Activated T-helper 2 cell treated with anti-CD3 and anti-CD28 coated beads, Interferon-gamma antibody, Interleukin-2, Interleukin-4, amounts not matched to agents 10 μg/mL and 5 μg/mL and 100 μg/mL, durations not matched to agents 14 hours and 24 hours and 36 hours (primary cell): ENCODE measurements around the gene MAP2. TPM values are rescaled to one million over a fixed set of nuclear protein-coding genes. Genes with fewer than 3 reads are reported as not detected.

Experiments
- DNase-seq: peaks from one replicate; pipeline ENCODE4 v3.0.0; 2021; ENCODE audit warnings: low spot score
- H3K27ac Mint-ChIP-seq: one replicate; pipeline ENCODE4 v1.8.0; 2021; ENCODE audit warnings: mixed read lengths
- H3K27me3 Mint-ChIP-seq: one replicate; pipeline ENCODE4 v1.8.0; 2021; ENCODE audit warnings: low read depth, mixed read lengths
- H3K36me3 Mint-ChIP-seq: one replicate; pipeline ENCODE4 v1.8.0; 2021; ENCODE audit warnings: low read depth, mixed read lengths
- H3K4me1 Mint-ChIP-seq: one replicate; pipeline ENCODE4 v1.8.0; 2021; ENCODE audit warnings: low read depth, mixed read lengths
- H3K4me3 Mint-ChIP-seq: one replicate; pipeline ENCODE4 v1.8.0; 2021; ENCODE audit warnings: low read depth, mild to moderate bottlenecking, moderate library complexity, mixed read lengths
- H3K9me3 Mint-ChIP-seq: one replicate; pipeline ENCODE4 v1.8.0; 2021; ENCODE audit warnings: mixed read lengths
- intact Hi-C: fragments of 100-400 bp; cut with micrococcal nuclease; formaldehyde crosslinking; loops from one replicate; pipeline ENCODE4 v1.15.1; 2023
- total RNA-seq: library from RNA; stranded (reverse); gene quantifications from 2 replicates; pipeline ENCODE4 v1.2.3, GENCODE V29; 2022

Gene MAP2
- total RNA-seq, 1 donor from 2014 or later: not detected

GRCh38 chr2:209637293-209637692 is 213.4 kb downstream of the MAP2 start:
- Mint-ChIP-seq H3K4me1 (no peaks in the 10 kb centered on the region), H3K36me3 (no peaks in the 10 kb centered on the region), H3K9me3 (no peaks in the 10 kb centered on the region), H3K4me3 (no peak overlapping the region), H3K27me3 (no peaks in the 10 kb centered on the region), H3K27ac (no peak overlapping the region)
- DNase-seq: no peak
- intact Hi-C loops: no loop called here

GRCh38 chr2:209638346-209638745 is 214.5 kb downstream of the MAP2 start:
- H3K36me3 Mint-ChIP-seq: no peaks in the 10 kb centered on the region
- H3K27me3 Mint-ChIP-seq: no peaks in the 10 kb centered on the region
- H3K9me3 Mint-ChIP-seq: no peaks in the 10 kb centered on the region
- DNase-seq: no peak
- intact Hi-C loops: no loop called here
- peaks cover 2% of the 10 kb centered on the region for H3K4me1 Mint-ChIP-seq
- H3K4me3 Mint-ChIP-seq: no peak overlapping the region
- H3K27ac Mint-ChIP-seq: no peak overlapping the region

DNA sequence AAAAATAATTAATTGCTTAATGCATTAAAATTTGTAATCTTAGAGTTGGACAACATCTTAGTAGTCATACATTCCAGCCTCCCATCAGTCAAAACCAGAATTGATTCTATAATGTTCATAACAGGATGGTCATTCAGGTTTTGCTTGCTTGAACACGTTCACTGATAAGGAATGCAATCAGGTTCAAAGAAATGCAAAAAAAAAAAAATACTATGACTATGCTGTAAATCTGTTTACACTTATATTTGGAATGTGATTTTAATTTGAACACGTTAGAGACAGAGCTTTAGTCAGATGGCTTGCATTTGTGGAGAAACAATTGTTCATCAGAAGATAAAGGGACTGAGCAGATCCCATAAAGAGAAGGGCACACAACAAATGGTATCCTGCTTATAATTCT is 216.5 kb downstream of the MAP2 start:
- Mint-ChIP-seq H3K9me3 (no peaks in the 10 kb centered on the region), H3K27ac (no peak overlapping the region), H3K27me3 (no peaks in the 10 kb centered on the region), H3K4me1 (peaks cover 2% of the 10 kb centered on the region), H3K36me3 (no peaks in the 10 kb centered on the region), H3K4me3 (no peak overlapping the region)
- DNase-seq: no peak
- intact Hi-C loops: no loop called here

DNA sequence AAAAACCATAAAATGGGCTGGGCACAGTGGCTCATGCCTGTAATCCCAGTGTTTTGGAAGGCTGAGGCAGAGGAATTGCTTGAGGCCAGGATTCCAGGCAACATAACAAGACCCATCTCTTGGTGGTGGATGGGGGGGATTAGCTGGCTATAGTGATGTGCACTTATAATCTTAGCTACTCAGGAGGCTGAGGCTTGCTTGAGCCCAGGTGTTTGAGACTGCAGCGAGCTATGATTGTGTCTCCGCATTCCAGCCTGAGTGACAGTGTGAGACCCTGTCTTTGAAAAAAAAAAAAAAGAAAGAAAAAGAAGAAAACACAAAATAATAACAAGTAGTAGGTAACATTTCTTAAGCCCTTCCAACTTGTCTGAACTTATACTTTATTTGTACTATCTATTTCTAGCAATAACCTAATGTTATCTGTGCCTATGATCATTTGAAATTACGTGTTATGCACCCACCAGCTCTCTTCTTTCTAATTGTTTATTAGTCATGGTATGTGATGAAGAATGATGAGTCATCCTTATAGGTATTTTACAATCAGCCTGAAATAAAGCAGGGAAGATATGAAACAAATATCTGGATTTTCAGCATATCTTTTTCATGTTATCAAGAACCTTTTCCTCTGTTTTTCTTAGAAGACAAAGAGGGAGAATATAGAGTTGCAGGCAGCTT is 218.4 kb downstream of the MAP2 start:
- intact Hi-C loops: no loop called here
- H3K27ac Mint-ChIP-seq: no peak overlapping the region
- peaks cover 2% of the 10 kb centered on the region for H3K4me1 Mint-ChIP-seq
- no peak for DNase-seq
- no peaks in the 10 kb centered on the region for H3K36me3 Mint-ChIP-seq
- H3K27me3 Mint-ChIP-seq: no peaks in the 10 kb centered on the region
- no peak overlapping the region for H3K4me3 Mint-ChIP-seq
- no peaks in the 10 kb centered on the region for H3K9me3 Mint-ChIP-seq

DNA sequence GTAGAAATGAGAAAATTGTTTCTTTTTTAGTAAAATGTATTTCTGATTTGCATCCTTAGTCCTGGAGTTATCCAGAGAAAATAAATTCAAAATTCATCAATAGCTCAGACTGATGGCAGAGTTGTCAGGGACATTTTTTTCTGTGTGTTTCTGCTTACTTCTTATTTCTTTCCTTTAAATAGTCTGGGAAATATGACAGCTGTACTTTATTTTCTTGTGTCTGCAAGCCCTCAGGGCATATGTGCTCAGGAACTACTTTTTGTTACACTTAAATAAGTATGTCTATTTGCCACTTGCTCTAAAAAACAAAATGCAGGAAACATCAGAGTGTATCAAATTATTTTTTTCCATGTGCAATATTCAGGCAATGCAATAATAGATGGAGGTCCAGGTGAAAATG is 221.0 kb downstream of the MAP2 start:
- intact Hi-C loops: no loop called here
- Mint-ChIP-seq H3K27me3 (no peaks in the 10 kb centered on the region), H3K4me3 (no peak overlapping the region)

GRCh38 chr2:209648714-209649113 is 224.9 kb downstream of the MAP2 start:
- no peak overlapping the region for H3K27ac Mint-ChIP-seq
- intact Hi-C loops: no loop called here
- no peak for DNase-seq
- H3K27me3 Mint-ChIP-seq: no peaks in the 10 kb centered on the region
- H3K4me1 Mint-ChIP-seq: no peaks in the 10 kb centered on the region
- no peak overlapping the region for H3K4me3 Mint-ChIP-seq
- H3K9me3 Mint-ChIP-seq: no peaks in the 10 kb centered on the region
- no peaks in the 10 kb centered on the region for H3K36me3 Mint-ChIP-seq

More for the DNA sequence above, 221.0 kb downstream of the MAP2 start:
- no peaks in the 10 kb centered on the region for H3K36me3 Mint-ChIP-seq
- H3K27ac Mint-ChIP-seq: no peak overlapping the region
- H3K4me1 Mint-ChIP-seq: peaks cover 2% of the 10 kb centered on the region
- no peak for DNase-seq
- no peaks in the 10 kb centered on the region for H3K9me3 Mint-ChIP-seq

DNA sequence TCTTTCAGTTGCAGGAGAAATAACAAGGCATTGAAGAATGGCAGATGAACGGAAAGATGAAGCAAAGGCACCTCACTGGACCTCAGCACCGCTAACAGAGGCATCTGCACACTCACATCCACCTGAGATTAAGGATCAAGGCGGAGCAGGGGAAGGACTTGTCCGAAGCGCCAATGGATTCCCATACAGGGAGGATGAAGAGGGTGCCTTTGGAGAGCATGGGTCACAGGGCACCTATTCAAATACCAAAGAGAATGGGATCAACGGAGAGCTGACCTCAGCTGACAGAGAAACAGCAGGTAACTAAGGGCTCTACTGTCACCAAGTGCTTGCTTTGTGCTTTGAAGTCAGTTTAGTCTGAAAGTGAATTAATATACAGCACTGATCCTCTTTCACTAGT is 229.3 kb downstream of the MAP2 start:
- Mint-ChIP-seq H3K27ac (no peak overlapping the region), H3K4me3 (no peak overlapping the region), H3K4me1 (no peaks in the 10 kb centered on the region), H3K36me3 (no peaks in the 10 kb centered on the region), H3K9me3 (no peaks in the 10 kb centered on the region), H3K27me3 (no peaks in the 10 kb centered on the region)
- no peak for DNase-seq
- intact Hi-C loops: no loop called here

DNA sequence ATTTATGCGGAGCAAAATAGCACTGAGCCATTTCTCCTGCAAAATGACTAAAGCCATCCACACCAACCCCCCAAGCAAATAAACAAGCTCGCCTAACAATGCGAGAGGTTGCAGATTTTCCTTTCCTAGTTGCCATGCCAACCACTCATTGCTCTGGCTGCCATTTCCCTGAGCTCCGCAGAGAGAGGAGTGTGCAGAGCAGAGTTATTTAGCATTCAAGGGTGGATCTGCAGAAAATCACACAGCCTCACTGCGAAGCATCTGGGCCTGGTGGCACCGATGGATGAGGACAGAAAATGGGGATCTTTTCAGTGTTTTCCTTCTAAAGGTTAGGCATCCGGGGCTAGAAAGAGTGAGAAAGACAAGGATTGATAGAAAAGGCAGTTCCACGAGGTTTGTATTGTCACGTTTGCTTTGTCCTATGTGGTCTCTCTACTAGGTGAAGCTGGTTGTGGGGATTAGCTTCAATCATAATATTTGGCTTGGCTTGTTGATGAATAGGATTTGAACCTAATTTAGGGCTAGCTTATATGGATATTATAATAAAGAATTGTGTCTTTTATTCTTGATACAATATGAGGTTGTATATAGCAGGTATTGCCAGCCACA is 237.5 kb downstream of the MAP2 start:
- DNase-seq: no peak
- no peaks in the 10 kb centered on the region for H3K36me3 Mint-ChIP-seq
- no peaks in the 10 kb centered on the region for H3K4me1 Mint-ChIP-seq
- H3K9me3 Mint-ChIP-seq: no peaks in the 10 kb centered on the region
- intact Hi-C loops: no loop called here
- H3K27ac Mint-ChIP-seq: no peak overlapping the region
- H3K27me3 Mint-ChIP-seq: no peaks in the 10 kb centered on the region
- no peak overlapping the region for H3K4me3 Mint-ChIP-seq

DNA sequence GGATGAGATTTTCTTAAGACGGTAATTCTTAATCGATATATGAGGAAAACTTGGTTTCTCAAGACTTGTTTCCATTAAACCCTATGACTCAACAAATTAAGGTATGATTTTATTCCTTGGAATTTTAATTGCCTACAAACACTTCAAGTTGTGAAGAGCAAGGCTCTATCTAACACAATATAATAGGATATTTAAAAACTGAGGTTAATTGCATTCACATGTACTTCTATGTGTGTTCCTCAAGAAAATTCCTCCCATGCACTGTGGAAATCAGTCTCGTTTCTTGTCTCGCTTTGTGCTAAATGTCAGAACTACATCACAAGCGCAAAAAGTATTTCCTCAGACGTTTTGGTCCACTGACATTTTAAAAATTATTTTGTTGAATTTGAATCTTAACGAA is 238.2 kb downstream of the MAP2 start:
- intact Hi-C loops: no loop called here
- no peak for DNase-seq

GRCh38 chr2:209663139-209663538 is 239.3 kb downstream of the MAP2 start:
- H3K4me3 Mint-ChIP-seq: no peak overlapping the region
- intact Hi-C loops: no loop called here
- no peak overlapping the region for H3K27ac Mint-ChIP-seq
- no peaks in the 10 kb centered on the region for H3K27me3 Mint-ChIP-seq
- no peaks in the 10 kb centered on the region for H3K9me3 Mint-ChIP-seq
- H3K36me3 Mint-ChIP-seq: no peaks in the 10 kb centered on the region
- no peaks in the 10 kb centered on the region for H3K4me1 Mint-ChIP-seq
- no peak for DNase-seq

More for the DNA sequence above, 238.2 kb downstream of the MAP2 start:
- H3K36me3 Mint-ChIP-seq: no peaks in the 10 kb centered on the region
- no peak overlapping the region for H3K4me3 Mint-ChIP-seq
- no peaks in the 10 kb centered on the region for H3K9me3 Mint-ChIP-seq
- H3K27ac Mint-ChIP-seq: no peak overlapping the region
- H3K27me3 Mint-ChIP-seq: no peaks in the 10 kb centered on the region
- no peaks in the 10 kb centered on the region for H3K4me1 Mint-ChIP-seq

GRCh38 chr2:209663656-209664055 is 239.8 kb downstream of the MAP2 start:
- Mint-ChIP-seq H3K4me3 (no peak overlapping the region), H3K9me3 (no peaks in the 10 kb centered on the region), H3K4me1 (no peaks in the 10 kb centered on the region), H3K27me3 (no peaks in the 10 kb centered on the region), H3K27ac (no peak overlapping the region), H3K36me3 (no peaks in the 10 kb centered on the region)
- intact Hi-C loops: no loop called here
- DNase-seq: no peak

DNA sequence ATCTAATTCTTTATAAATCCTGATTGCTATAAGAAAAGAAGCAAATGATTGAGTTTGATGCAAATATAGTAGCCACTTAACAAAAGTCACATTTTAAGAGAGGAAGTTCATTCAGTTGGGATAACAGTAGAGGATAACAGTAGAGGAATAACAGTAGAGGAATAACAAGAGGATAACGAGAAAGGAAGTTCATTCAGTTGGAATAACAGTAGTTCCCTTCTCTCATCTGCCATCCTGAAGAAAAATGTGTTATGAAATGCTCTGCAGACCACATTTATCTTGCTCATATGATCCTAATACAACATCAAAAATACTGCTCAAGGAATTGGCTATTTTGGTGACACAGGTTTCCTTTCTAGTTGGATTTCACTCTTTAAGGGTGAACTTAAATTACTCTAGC is 242.4 kb downstream of the MAP2 start:
- no peaks in the 10 kb centered on the region for H3K36me3 Mint-ChIP-seq
- H3K27me3 Mint-ChIP-seq: no peaks in the 10 kb centered on the region
- H3K4me1 Mint-ChIP-seq: no peaks in the 10 kb centered on the region
- H3K9me3 Mint-ChIP-seq: no peaks in the 10 kb centered on the region
- no peak overlapping the region for H3K4me3 Mint-ChIP-seq
- intact Hi-C loops: no loop called here
- no peak overlapping the region for H3K27ac Mint-ChIP-seq
- DNase-seq: no peak

- intact Hi-C loops: no loop called here
- Mint-ChIP-seq H3K4me3 (no peak overlapping the region), H3K36me3 (no peaks in the 10 kb centered on the region), H3K27ac (no peak overlapping the region), H3K27me3 (no peaks in the 10 kb centered on the region), H3K9me3 (no peaks in the 10 kb centered on the region), H3K4me1 (no peaks in the 10 kb centered on the region)
- DNase-seq: no peak
Measured at GRCh38 chr2:209671020-209671680, 247.3 kb downstream of the MAP2 start.
